ENCODE data around the gene TRIL.

- no peak for TF ChIP-seq MAX (IDR thresholded peaks at IDR 0.05)
- TF ChIP-seq CTCF (IDR thresholded peaks at IDR 0.05): no peak
- no peak for TF ChIP-seq PHF8 (IDR thresholded peaks at IDR 0.05; ENCODE audit: borderline replicate concordance, low read depth)
- no peak for TF ChIP-seq POLR2A (IDR thresholded peaks at IDR 0.05; ENCODE audit: low read length)
- TF ChIP-seq HDAC2 (IDR thresholded peaks at IDR 0.05): no peak
- no peak for TF ChIP-seq KDM1A (IDR thresholded peaks at IDR 0.05; ENCODE audit: low read depth)
- TF ChIP-seq NR3C1 (IDR thresholded peaks at IDR 0.05): no peak
- TF ChIP-seq RAD21 (conservative IDR thresholded peaks at IDR 0.05 in 1 of 2, IDR thresholded peaks at IDR 0.05 in 1 of 2): no peak
These were observed 17.3 kb downstream of the TRIL start for GRCh38 chr7:28940741-28941384.
